ENCODE results near the gene TAF11L10.
"Not testable (repeated sequence)": the region's sequence is repeated elsewhere in the genome, so short reads cannot be mapped to it uniquely, and the experiment has no call there.

The TAF11L10 gene

DNA sequence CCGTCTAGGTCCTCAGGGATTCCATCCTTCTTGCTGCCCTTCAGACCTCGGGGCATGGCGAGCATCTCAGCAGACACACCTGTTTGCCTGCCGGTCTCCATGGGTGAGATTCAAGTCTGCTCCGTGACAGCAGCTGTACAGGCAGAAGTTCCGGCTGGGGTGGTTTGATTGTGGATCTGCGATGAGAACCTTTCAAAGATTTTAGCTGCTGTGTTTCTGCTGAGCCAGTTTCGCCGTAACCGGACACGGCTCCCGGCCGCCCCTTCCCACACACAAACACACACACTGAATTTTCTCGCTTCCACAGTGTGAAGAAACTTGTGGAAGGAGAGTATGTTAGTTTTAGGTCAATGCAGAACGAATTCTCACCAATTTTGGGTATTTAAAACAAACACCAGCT, at the start of gene TAF11L10:
TAF11L10 (minus strand) TSS at position 101 of the 400 bp plus-strand sequence.
- DNase-seq: not testable (repeated sequence)

DNA sequence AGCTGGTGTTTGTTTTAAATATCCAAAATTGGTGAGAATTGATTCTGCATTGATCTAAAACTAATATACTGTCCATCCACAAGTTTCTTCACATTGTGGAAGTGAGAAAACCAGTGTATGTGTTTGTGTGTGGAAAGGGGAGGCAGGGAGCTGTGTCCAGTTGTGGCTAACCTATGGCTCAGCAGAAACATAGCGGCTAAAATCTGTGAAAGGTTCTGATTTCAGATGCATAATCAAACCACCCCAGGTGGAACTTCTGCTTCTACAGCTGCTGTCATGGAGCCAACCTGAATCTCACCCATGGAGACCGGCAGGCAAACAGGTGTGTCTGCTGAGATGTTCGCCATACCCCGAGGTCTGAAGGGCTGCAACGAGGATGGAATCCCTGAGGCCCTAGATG, 36.5 kb upstream of the TAF11L10 start, which contains the start of gene TAF11L14:
TAF11L14 (plus strand) TSS at position 301 of the 400 bp plus-strand sequence.
- DNase-seq: no peak

DNA sequence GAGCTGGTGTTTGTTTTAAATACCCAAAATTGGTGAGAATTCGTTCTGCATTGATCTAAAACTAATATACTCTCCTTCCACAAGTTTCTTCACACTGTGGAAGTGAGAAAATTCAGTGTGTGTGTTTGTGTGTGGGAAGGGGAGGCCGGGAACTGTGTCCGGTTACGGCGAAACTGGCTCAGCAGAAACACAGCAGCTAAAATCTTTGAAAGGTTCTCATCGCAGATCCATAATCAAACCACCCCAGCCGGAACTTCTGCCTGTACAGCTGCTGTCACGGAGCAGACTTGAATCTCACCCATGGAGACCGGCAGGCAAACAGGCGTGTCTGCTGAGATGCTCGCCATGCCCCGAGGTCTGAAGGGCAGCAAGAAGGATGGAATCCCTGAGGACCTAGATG, 34.2 kb upstream of the TAF11L10 start, which contains the start of gene TAF11L13:
TAF11L13 (plus strand) TSS at position 301 of the 400 bp plus-strand sequence.
- DNase-seq: not testable (repeated sequence)

DNA sequence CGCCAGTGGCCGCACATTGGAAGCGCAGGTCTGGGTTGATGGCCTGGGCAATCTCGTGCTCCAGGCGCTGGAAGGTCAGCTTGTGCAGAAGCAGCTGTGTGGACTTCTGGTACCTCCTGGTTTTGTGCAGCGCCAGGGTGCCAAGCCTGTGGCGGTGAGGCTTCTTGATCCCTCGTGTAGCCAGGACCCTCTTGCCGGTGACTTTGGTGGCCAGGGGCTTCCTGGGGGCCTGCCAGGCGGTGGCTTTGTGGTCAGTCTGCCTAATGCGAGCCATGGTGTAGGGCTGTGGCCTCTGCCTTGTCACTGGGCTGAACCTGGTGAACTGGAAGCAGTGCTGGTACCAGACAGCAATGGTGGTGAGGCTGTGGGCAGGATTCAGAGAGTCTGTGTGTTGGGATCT, 28.1 kb upstream of the TAF11L10 start:
- DNase-seq: no peak

DNA sequence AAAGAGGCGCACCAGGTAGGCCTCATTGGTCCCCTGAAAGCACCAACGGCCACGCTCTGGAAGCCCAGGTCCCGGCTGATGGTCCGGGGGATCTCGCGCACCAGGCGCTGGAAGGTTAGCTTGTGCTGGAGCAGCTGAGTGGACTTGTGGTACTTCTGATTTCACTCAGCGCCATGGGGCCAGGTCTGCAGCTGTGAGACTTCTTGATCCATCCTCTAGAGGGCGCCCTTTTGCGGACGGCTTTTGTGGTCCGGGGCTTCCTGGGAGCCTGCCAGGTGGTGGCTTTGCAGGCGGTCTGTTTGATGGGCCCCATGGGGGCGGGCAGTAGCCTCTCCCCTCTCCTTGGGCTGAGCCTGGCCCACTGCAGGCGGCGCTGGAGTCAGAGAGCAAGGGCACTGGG, 23.0 kb upstream of the TAF11L10 start:
- no peak for DNase-seq

DNA sequence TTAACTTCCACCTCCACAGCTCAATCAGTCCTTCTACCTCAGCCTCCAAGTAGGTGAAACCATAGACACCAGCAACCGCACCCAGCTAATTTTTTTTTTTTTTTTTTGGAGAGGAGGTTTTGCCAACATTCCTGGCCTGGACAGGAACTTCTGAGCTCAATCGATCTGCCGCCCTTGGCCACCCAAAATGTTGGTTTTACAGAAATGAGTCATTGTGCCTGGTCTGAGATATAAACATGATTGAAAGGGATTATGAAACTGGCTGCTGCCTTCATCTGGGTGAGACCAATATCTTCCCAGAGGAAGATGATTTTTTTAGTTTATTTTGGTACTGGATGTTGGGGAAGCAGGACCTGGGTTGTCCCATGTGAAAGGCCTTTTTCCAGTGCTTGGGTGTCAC, 21.7 kb upstream of the TAF11L10 start:
- DNase-seq: no peak

DNA sequence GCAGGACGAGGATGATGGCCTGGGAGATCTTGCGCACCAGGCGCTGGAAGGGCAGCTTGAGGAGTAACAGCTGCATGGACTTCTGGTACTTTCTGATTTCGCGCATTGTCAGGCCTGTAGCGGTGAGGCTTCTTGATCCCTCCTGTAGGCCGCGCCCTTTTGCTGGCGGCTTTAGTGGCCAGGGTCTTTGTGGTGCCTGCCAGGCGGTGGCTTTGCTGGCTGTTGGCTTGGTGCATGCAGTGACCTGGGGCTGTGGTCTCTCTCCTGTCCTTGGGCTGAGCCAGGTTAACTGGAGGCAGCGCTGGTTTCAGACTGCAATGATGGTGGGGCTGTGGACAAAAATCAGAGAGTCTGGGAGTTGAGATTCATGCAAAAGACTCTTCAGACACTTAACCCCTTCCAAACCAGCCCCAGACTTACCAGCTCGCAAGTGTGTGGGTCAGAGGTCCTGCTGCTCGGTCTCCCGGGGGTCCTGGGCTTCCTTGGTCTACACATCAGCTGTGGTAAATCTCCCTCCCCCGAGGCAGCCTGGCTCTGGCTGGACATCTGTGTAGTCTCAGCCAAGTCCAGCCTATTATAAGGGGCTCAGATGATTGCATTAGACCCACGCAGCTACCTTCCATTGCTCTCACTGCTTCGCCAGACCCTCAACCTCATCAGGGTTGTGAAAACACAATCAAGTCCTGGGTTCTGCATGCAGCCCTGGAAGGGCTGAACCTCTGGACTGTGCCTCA, 17.4 kb upstream of the TAF11L10 start:
- DNase-seq: no peak

DNA sequence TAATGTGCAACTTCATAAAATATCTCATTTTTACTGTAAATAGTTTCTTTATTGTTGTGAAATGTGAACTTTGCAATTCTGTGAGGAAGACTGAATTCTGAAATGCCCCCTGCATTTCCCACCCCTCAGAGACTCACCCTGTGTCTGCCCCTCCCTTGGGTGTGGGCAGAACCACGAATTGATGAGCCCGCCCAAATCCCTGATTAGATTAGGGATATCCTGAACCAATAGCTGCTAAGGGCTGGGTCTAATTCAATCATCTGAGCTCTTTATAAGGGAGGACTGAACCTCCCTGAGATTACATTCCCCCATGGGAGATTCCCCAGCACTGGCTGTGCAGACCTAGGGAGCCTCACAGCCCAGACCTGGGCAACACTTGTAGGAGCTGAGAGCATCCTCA, 12.5 kb upstream of the TAF11L10 start, which contains the start of gene TAF11L12:
TAF11L12 (plus strand) TSS at position 301 of the 400 bp plus-strand sequence.
- not testable (repeated sequence) for DNase-seq

DNA sequence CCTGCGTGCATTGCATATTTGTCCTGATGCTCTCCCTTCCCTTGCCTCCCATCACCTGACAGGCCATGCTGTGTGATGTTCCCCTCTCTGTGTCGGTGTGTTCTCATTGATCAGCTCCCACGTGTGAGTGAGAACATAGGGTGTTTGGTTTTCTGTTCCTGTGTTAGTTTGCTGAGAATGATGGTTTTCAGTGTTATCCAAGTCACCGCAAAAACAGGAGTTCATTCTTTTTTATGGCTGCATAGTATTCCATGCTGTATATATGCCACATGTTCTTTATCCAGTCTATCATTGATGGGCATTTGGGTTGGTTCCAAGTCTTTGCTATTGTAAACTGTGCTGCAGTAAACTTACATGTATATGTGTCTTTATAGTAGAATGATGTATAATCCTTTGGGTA, 9.8 kb upstream of the TAF11L10 start:
- not testable (repeated sequence) for DNase-seq

DNA sequence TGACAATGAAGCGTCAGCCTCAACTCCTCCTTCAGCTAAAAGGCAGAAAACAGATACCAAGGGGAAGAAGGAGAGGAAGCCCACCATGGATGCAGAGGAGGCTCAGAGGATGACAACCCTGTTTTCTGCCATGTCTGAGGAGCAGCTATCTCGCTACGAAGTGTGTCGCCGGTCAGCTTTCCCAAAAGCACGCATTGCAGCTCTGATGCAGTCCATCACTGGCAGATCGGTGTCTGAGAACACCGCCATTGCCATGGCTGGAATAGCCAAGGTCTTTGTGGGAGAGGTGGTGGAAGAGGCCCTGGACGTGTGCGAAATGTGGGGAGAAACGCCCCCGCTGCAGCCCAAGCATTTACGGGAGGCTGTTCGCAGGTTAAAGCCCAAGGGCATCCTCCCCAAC, 7.3 kb upstream of the TAF11L10 start:
- no peak for DNase-seq

DNA sequence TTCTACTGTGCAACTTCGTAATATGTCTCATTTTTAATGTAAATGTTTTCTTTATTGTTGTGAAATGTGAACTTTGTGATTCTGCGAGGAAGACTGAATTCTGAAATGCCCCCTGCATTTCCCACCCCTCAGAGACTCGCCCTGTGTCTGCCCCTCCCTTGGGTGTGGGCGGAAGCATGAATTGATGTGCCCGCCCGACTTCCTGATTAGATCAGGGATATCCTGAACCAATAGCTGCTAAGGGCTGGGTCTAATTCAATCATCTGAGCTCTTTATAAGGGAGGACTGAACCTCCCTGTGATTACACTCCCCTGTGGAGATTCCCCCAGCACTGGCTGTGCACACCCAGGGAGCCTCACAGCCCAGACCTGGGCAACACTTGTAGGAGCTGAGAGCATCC, 6.3 kb upstream of the TAF11L10 start, which contains the start of gene TAF11L11:
TAF11L11 (plus strand) TSS at position 304 of the 400 bp plus-strand sequence.
- DNase-seq: not testable (repeated sequence)

DNA sequence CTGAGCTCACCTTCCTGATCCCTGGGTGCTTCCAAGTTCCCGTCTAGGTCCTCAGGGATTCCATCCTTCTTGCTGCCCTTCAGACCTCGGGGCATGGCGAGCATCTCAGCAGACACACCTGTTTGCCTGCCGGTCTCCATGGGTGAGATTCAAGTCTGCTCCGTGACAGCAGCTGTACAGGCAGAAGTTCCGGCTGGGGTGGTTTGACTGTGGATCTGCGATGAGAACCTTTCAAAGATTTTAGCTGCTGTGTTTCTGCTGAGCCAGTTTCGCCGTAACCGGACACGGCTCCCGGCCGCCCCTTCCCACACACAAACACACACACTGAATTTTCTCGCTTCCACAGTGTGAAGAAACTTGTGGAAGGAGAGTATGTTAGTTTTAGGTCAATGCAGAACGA, 3.4 kb downstream of the TAF11L10 start, which contains the start of gene TAF11L9:
TAF11L9 (minus strand) TSS at position 140 of the 400 bp plus-strand sequence.
- DNase-seq: not testable (repeated sequence)

DNA sequence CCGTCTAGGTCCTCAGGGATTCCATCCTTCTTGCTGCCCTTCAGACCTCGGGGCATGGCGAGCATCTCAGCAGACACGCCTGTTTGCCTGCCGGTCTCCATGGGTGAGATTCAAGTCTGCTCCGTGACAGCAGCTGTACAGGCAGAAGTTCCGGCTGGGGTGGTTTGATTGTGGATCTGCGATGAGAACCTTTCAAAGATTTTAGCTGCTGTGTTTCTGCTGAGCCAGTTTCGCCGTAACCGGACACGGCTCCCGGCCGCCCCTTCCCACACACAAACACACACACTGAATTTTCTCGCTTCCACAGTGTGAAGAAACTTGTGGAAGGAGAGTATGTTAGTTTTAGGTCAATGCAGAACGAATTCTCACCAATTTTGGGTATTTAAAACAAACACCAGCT, 6.8 kb downstream of the TAF11L10 start, which contains the start of gene TAF11L8:
TAF11L8 (minus strand) TSS at position 101 of the 400 bp plus-strand sequence.
- DNase-seq: not testable (repeated sequence)

DNA sequence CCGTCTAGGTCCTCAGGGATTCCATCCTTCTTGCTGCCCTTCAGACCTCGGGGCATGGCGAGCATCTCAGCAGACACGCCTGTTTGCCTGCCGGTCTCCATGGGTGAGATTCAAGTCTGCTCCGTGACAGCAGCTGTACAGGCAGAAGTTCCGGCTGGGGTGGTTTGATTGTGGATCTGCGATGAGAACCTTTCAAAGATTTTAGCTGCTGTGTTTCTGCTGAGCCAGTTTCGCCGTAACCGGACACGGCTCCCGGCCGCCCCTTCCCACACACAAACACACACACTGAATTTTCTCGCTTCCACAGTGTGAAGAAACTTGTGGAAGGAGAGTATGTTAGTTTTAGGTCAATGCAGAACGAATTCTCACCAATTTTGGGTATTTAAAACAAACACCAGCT, 12.0 kb downstream of the TAF11L10 start, which contains the start of gene TAF11L7:
TAF11L7 (minus strand) TSS at position 101 of the 400 bp plus-strand sequence.
- DNase-seq: not testable (repeated sequence)
